A673 (cell line): ENCODE measurements around the gene KPNA4. TPM values are rescaled to one million over a fixed set of nuclear protein-coding genes. Genes with fewer than 3 reads are reported as not detected.

Source experiments
- BruUV-seq: library from RNA; stranded (reverse); fragments of 400-500 nt; replicated peaks from 2 replicates; lab custom pipeline; 2021; lab: Mats Ljungman, UMichigan
- CTCF ChIA-PET: fragments of 300-600 bp; sonication (Branson Sonifier 250); formaldehyde crosslinking; loops from one replicate; lab custom pipeline; 2022; ENCODE audit warnings: antibody characterized with exemption; lab: Charles Lee
- POLR2A ChIA-PET: fragments of 300-600 bp; sonication (Branson Sonifier 250); formaldehyde crosslinking; loops from one replicate; lab custom pipeline; 2022; ENCODE audit warnings: antibody characterized with exemption; ENCODE audit not compliant: low non-redundant PET; lab: Charles Lee
- DNase-seq: peaks from one replicate; pipeline ENCODE4 v3.0.0-alpha.2; 2015; ENCODE audit warnings: low spot score
- H3K27ac ChIP-seq: fragments of 200-600 bp; sonication (generic); 2 replicates; pipeline ENCODE4 v1.5.1; 2016; ENCODE audit warnings: mixed run types, low read depth, mild to moderate bottlenecking, mixed read lengths, antibody characterized with exemption, low read length; ENCODE audit not compliant: poor library complexity, severe bottlenecking
- H3K27me3 ChIP-seq: fragments of 200-600 bp; sonication (generic); replicated peaks from 2 replicates; pipeline ENCODE4 v1.6.1; 2017; ENCODE audit warnings: mixed run types, low read depth, mild to moderate bottlenecking, mixed read lengths, antibody characterized with exemption, low read length; ENCODE audit not compliant: insufficient read depth, poor library complexity
- H3K36me3 ChIP-seq: fragments of 200-600 bp; sonication (generic); 2 replicates; pipeline ENCODE4 v1.6.1; 2016; ENCODE audit warnings: mixed run types, mild to moderate bottlenecking, mixed read lengths, antibody characterized with exemption, low read length; ENCODE audit not compliant: insufficient read depth, poor library complexity, severe bottlenecking
- H3K4me1 ChIP-seq: fragments of 200-600 bp; sonication (generic); 2 replicates; pipeline ENCODE4 v1.6.1; 2017; ENCODE audit warnings: mixed run types, mild to moderate bottlenecking, mixed read lengths, antibody characterized with exemption, low read length; ENCODE audit not compliant: insufficient read depth, poor library complexity, severe bottlenecking
- H3K4me3 ChIP-seq: fragments of 200-600 bp; sonication (generic); 2 replicates; pipeline ENCODE4 v1.5.1; 2016; ENCODE audit warnings: low read depth, mixed run types, mild to moderate bottlenecking, mixed read lengths, low read length; ENCODE audit not compliant: poor library complexity, severe bottlenecking
- H3K9me3 ChIP-seq: fragments of 200-600 bp; sonication (generic); 2 replicates; pipeline ENCODE4 v1.6.1; 2016; ENCODE audit warnings: mixed run types, low read depth, mild to moderate bottlenecking, mixed read lengths, antibody characterized with exemption, low read length; ENCODE audit not compliant: poor library complexity, severe bottlenecking
- EZH2 ChIP-seq: fragments of 200-600 bp; sonication (generic); IDR thresholded peaks from 2 replicates; pipeline ENCODE4 v1.6.1; 2017; ENCODE audit warnings: borderline replicate concordance, low read depth, mild to moderate bottlenecking, mixed read lengths, antibody characterized with exemption, low read length; ENCODE audit not compliant: poor library complexity, severe bottlenecking
- intact Hi-C: fragments of 100-400 bp; cut with micrococcal nuclease; formaldehyde crosslinking; loops from one replicate; pipeline ENCODE4 v1.10.0; 2022; ENCODE audit not compliant: unreplicated experiment
- total RNA-seq: library from RNA; stranded (reverse); gene quantifications from 2 replicates; pipeline ENCODE4 v1.2.3, GENCODE V29; 2021
- TF ChIP-seq, protein P1 (sequence below): fragments of 300-800, 200-600 bp; sonication (generic); conservative IDR thresholded peaks from 2 replicates; pipeline ENCODE4 v1.5.1; 2017; ENCODE audit warnings: low read depth, mild to moderate bottlenecking, antibody characterized with exemption, low read length, moderate library complexity, mixed read lengths

Gene KPNA4
- total RNA-seq, 1 experiment from 2014 or later: 88.5 TPM

DNA sequence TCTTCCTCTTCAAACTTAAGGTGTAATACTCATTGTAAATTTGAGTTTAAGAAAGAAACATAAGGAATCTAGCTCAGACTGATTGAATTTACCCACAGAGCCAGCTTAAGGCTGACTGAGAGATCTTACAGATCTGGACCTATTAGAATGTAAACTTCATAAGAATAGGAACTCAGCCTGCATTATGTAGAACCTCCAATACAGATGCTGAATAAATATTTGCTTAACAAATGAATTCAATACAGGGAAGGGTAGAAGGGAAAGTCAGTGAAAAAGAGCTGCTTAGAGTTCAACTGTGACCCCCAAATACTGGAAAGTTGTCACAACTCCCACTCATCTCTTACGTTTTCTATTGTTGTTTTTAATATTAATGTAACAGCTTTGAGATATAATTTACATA lies 11.5 kb downstream of the KPNA4 start:
- no TSS peak for BruUV-seq

DNA sequence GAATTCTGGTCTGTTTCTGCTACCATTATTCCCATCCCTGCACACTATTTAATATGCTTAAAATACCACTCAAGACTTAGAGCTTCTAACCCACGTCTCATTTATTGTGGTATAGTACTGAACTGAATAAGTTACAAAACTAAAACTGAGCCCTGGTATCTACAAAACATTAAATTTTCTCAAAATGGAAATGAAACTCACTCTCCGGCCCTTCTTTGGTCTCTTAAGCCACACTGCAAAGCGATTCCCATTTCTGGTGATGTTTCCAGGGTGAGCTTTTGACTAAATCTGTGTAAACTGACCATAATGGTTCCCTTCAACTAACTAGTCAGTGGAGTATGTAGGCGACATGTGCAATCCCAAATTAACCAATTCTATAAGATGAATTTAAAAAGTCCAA lies 18.6 kb downstream of the KPNA4 start:
- Histone ChIP-seq H3K4me3 (no peak overlapping the region), H3K36me3 (peaks cover 16% of the 10 kb centered on the region), H3K27me3 (no peaks in the 10 kb centered on the region), H3K4me1 (peaks cover 14% of the 10 kb centered on the region), H3K27ac (no peak overlapping the region), H3K9me3 (peaks cover 27% of the 10 kb centered on the region)
- intact Hi-C loops: no loop called here
- TF ChIP-seq, protein P1, sequence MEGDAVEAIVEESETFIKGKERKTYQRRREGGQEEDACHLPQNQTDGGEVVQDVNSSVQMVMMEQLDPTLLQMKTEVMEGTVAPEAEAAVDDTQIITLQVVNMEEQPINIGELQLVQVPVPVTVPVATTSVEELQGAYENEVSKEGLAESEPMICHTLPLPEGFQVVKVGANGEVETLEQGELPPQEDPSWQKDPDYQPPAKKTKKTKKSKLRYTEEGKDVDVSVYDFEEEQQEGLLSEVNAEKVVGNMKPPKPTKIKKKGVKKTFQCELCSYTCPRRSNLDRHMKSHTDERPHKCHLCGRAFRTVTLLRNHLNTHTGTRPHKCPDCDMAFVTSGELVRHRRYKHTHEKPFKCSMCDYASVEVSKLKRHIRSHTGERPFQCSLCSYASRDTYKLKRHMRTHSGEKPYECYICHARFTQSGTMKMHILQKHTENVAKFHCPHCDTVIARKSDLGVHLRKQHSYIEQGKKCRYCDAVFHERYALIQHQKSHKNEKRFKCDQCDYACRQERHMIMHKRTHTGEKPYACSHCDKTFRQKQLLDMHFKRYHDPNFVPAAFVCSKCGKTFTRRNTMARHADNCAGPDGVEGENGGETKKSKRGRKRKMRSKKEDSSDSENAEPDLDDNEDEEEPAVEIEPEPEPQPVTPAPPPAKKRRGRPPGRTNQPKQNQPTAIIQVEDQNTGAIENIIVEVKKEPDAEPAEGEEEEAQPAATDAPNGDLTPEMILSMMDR: no peak
- TF ChIP-seq EZH2: no peak
- POLR2A ChIA-PET: no interaction called here
- DNase-seq: no peak
- CTCF ChIA-PET: no interaction called here
- BruUV-seq: no TSS peak

More for the DNA sequence above, 11.5 kb downstream of the KPNA4 start:
- no peak for TF ChIP-seq EZH2
- TF ChIP-seq, protein P1: no peak
- CTCF ChIA-PET: no interaction called here
- Histone ChIP-seq H3K36me3 (peaks cover 16% of the 10 kb centered on the region), H3K27me3 (no peaks in the 10 kb centered on the region), H3K27ac (no peak overlapping the region), H3K4me3 (no peak overlapping the region), H3K4me1 (no peaks in the 10 kb centered on the region), H3K9me3 (peaks cover 27% of the 10 kb centered on the region)
- POLR2A ChIA-PET: no interaction called here
- intact Hi-C loops: no loop called here
- DNase-seq: no peak

- no peak for TF ChIP-seq EZH2
- TF ChIP-seq, protein P1: no peak
Observed at GRCh38 chr3:160545504-160545871, 19.9 kb downstream of the KPNA4 start.

More at GRCh38 chr3:160545504-160545871, 19.9 kb downstream of the KPNA4 start:
- Histone ChIP-seq H3K27me3 (no peaks in the 10 kb centered on the region), H3K36me3 (peaks cover 11% of the 10 kb centered on the region), H3K27ac (no peak overlapping the region), H3K4me1 (peaks cover 14% of the 10 kb centered on the region), H3K9me3 (peaks cover 16% of the 10 kb centered on the region), H3K4me3 (no peak overlapping the region)
- ChIA-PET POLR2A (no interaction called here), CTCF (no interaction called here)
- no TSS peak for BruUV-seq
- peak; percentile 58 for DNase-seq
- intact Hi-C loops: no loop called here
